Neuronal stem cell (in vitro differentiated cells): ENCODE measurements around the gene CCNT1.

Experiments used
- DNase-seq: peaks from one replicate; pipeline ENCODE4 v3.0.0-alpha.2; 2013; ENCODE audit warnings: low spot score
- H2AFZ ChIP-seq: one replicate; pipeline ENCODE4 v1.6.1; 2013; ENCODE audit warnings: mild to moderate bottlenecking, low read length, inconsistent platforms
- H2AK5ac ChIP-seq: 2 replicates; pipeline ENCODE4 v1.6.1; 2013; ENCODE audit warnings: low read depth, mild to moderate bottlenecking, inconsistent platforms, low read length, moderate library complexity, mixed read lengths
- H2BK120ac ChIP-seq: 2 replicates; pipeline ENCODE4 v1.6.1; 2013; ENCODE audit warnings: low read depth, mild to moderate bottlenecking, inconsistent platforms, low read length, moderate library complexity, mixed read lengths
- H2BK12ac ChIP-seq: one replicate; pipeline ENCODE4 v1.6.1; 2013; ENCODE audit warnings: low read length, inconsistent platforms
- H2BK15ac ChIP-seq: 2 replicates; pipeline ENCODE4 v1.6.1; 2013; ENCODE audit warnings: mild to moderate bottlenecking, low read length, inconsistent platforms, mixed read lengths
- H2BK5ac ChIP-seq: one replicate; pipeline ENCODE4 v1.6.1; 2013; ENCODE audit warnings: inconsistent platforms, mild to moderate bottlenecking, low read length, moderate library complexity
- H3K14ac ChIP-seq: one replicate; pipeline ENCODE4 v1.6.1; 2013; ENCODE audit warnings: low read length, inconsistent platforms
- H3K18ac ChIP-seq: 2 replicates; pipeline ENCODE4 v1.6.1; 2013; ENCODE audit warnings: low read length, inconsistent platforms
- H3K23ac ChIP-seq: 2 replicates; pipeline ENCODE4 v1.6.1; 2013; ENCODE audit warnings: low read depth, mild to moderate bottlenecking, mixed read lengths, low read length, inconsistent platforms; ENCODE audit not compliant: poor library complexity
- H3K27ac ChIP-seq: replicated peaks from 3 replicates; pipeline ENCODE4 v1.5.1; 2013; ENCODE audit warnings: low read length, inconsistent platforms
- H3K27me3 ChIP-seq, 3 experiments: 2 replicates each; pipeline ENCODE4 v1.6.1; 2013; ENCODE audit warnings: low read length in 3 of 3, mild to moderate bottlenecking in 2 of 3, inconsistent platforms in 1 of 3, low read depth in 1 of 3, mixed read lengths in 1 of 3, moderate library complexity in 1 of 3; ENCODE audit not compliant: control insufficient read depth in 3 of 3, insufficient read depth in 3 of 3
- H3K36me3 ChIP-seq, 2 donors: replicated peaks in 1 of 2; 2 replicates each; pipeline ENCODE4 v1.6.1; 2013; ENCODE audit warnings: low read length in 2 of 2; ENCODE audit not compliant: control insufficient read depth in 2 of 2, insufficient read depth in 2 of 2
- H3K4ac ChIP-seq: 2 replicates; pipeline ENCODE4 v1.6.1; 2013; ENCODE audit warnings: inconsistent platforms, mild to moderate bottlenecking, low read length, moderate library complexity
- H3K4me1 ChIP-seq, 2 donors: 1 replicate in 1 of 2; 2 replicates in 1 of 2; pipeline ENCODE4 v1.6.1; 2013; ENCODE audit warnings: low read length in 2 of 2, low read depth in 1 of 2; ENCODE audit not compliant: control insufficient read depth in 2 of 2, insufficient read depth in 1 of 2
- H3K4me2 ChIP-seq: one replicate; pipeline ENCODE4 v1.6.1; 2013; ENCODE audit warnings: mild to moderate bottlenecking, low read length, inconsistent platforms; ENCODE audit not compliant: insufficient read depth, poor library complexity, severe bottlenecking
- H3K4me3 ChIP-seq, 2 donors: 2 replicates each; pipeline ENCODE4 v1.5.1; 2013; ENCODE audit warnings: low read length in 2 of 2, mild to moderate bottlenecking in 2 of 2, inconsistent platforms in 1 of 2, moderate library complexity in 1 of 2
- H3K79me1 ChIP-seq: one replicate; pipeline ENCODE4 v1.6.1; 2013; ENCODE audit warnings: low read depth, mild to moderate bottlenecking, inconsistent platforms, low read length, moderate library complexity
- H3K9ac ChIP-seq: one replicate; pipeline ENCODE4 v1.6.1; 2013; ENCODE audit warnings: mild to moderate bottlenecking, low read depth, low read length, inconsistent platforms; ENCODE audit not compliant: poor library complexity
- H3K9me3 ChIP-seq, 2 donors: replicated peaks in 1 of 2; 2 replicates each; pipeline versions ENCODE3 to v1.6.1; 2013; ENCODE audit warnings: low read length in 2 of 2, mild to moderate bottlenecking in 2 of 2, inconsistent platforms in 1 of 2, low read depth in 1 of 2, mixed read lengths in 1 of 2, moderate library complexity in 1 of 2; ENCODE audit not compliant: control insufficient read depth in 2 of 2, insufficient read depth in 1 of 2
- H4K8ac ChIP-seq: one replicate; pipeline ENCODE4 v1.6.1; 2013; ENCODE audit warnings: low read depth, mild to moderate bottlenecking, inconsistent platforms, low read length, moderate library complexity
- H4K91ac ChIP-seq: one replicate; pipeline ENCODE4 v1.6.1; 2013; ENCODE audit warnings: low read length, low read depth, mild to moderate bottlenecking, inconsistent platforms; ENCODE audit not compliant: poor library complexity
- WGBS, 2 donors: extraction: QIAGEN DNeasy Blood & Tissue Kit; methylation state at CpG; one replicate each; pipeline ENCODE4 v1.1.7; 2013; ENCODE audit warnings: missing lambda C conversion rate in 2 of 2, mixed read lengths in 1 of 2; ENCODE audit not compliant: insufficient read length in 2 of 2, insufficient replicate concordance in 1 of 2; ENCODE audit errors: extremely low coverage in 2 of 2; 5-methylcytosine and 5-hydroxymethylcytosine counted together

CCNT1 gene

GRCh38 chr12:48671231-48671856 is 45.2 kb downstream of the CCNT1 start:
- no peaks in the 10 kb centered on the region for H3K9me3 ChIP-seq
- H3K27me3 ChIP-seq, result no peaks in the 10 kb centered on the region
- H3K36me3 ChIP-seq, result peaks cover 38 to 98% of the 10 kb centered on the region in 2 donors
- H3K4me3 ChIP-seq, result no peak overlapping the region
- H2BK5ac ChIP-seq, result no peak overlapping the region
- H2BK12ac ChIP-seq, result no peak overlapping the region
- no peak overlapping the region for H3K14ac ChIP-seq
- H3K4ac ChIP-seq, result no peak overlapping the region
- H3K4me2 ChIP-seq, result no peak overlapping the region
- no peaks in the 10 kb centered on the region for H3K4me1 ChIP-seq
- no peak overlapping the region for H3K9ac ChIP-seq
- H3K27ac ChIP-seq, result no peak overlapping the region
- no CpG with 5 or more reads among the region's 8 CpGs for WGBS, 2 donors
- no peak overlapping the region for H3K23ac ChIP-seq
- H4K91ac ChIP-seq, result no peak overlapping the region
- H3K18ac ChIP-seq, result no peak overlapping the region
- no peak overlapping the region for H2BK120ac ChIP-seq
- no peak for DNase-seq
- H4K8ac ChIP-seq, result no peak overlapping the region
- no peaks in the 10 kb centered on the region for H3K79me1 ChIP-seq
- no peak overlapping the region for H2BK15ac ChIP-seq
- no peak overlapping the region for H2AK5ac ChIP-seq
- no peak overlapping the region for H2AFZ ChIP-seq

GRCh38 chr12:48668996-48669395 is 47.5 kb downstream of the CCNT1 start:
- H3K4me1 ChIP-seq, result no peaks in the 10 kb centered on the region
- H2AK5ac ChIP-seq, result no peak overlapping the region

GRCh38 chr12:48659863-48660262 is 56.6 kb downstream of the CCNT1 start:
- Histone ChIP-seq H3K36me3 (peaks cover 23 to 98% of the 10 kb centered on the region in 2 donors), H4K91ac (no peak overlapping the region), H3K4me2 (no peak overlapping the region), H4K8ac (no peak overlapping the region), H3K9ac (no peak overlapping the region), H3K23ac (no peak overlapping the region), H3K4me3 (no peak overlapping the region), H2AK5ac (no peak overlapping the region), H2BK12ac (no peak overlapping the region), H2BK15ac (no peak overlapping the region), H3K18ac (no peak overlapping the region), H2BK120ac (no peak overlapping the region), H2AFZ (no peak overlapping the region), H3K9me3 (no peaks in the 10 kb centered on the region), H3K14ac (no peak overlapping the region), H3K27ac (no peak overlapping the region), H3K4me1 (no peaks in the 10 kb centered on the region), H3K27me3 (no peaks in the 10 kb centered on the region), H3K4ac (no peak overlapping the region), H3K79me1 (no peaks in the 10 kb centered on the region), H2BK5ac (no peak overlapping the region)
- no CpG with 5 or more reads among the region's 4 CpGs for WGBS, 2 donors
- no peak for DNase-seq

More at GRCh38 chr12:48668996-48669395, 47.5 kb downstream of the CCNT1 start:
- Histone ChIP-seq H3K79me1 (no peaks in the 10 kb centered on the region), H2BK15ac (no peak overlapping the region), H4K8ac (no peak overlapping the region), H3K36me3 (peaks cover 37 to 97% of the 10 kb centered on the region in 2 donors), H3K23ac (no peak overlapping the region), H3K4me2 (no peak overlapping the region), H3K14ac (no peak overlapping the region), H3K27me3 (no peaks in the 10 kb centered on the region), H3K4me3 (no peak overlapping the region), H2BK120ac (no peak overlapping the region), H3K4ac (no peak overlapping the region), H4K91ac (no peak overlapping the region), H2BK5ac (no peak overlapping the region), H3K27ac (no peak overlapping the region), H3K18ac (no peak overlapping the region), H2AFZ (no peak overlapping the region), H3K9ac (no peak overlapping the region), H3K9me3 (no peaks in the 10 kb centered on the region), H2BK12ac (no peak overlapping the region)
- DNase-seq, result no peak
- WGBS, 2 donors, result no CpG with 5 or more reads among the region's 14 CpGs

GRCh38 chr12:48651681-48652080 is 64.8 kb downstream of the CCNT1 start:
- peaks cover 26 to 98% of the 10 kb centered on the region in 2 donors for H3K36me3 ChIP-seq

More at GRCh38 chr12:48651681-48652080, 64.8 kb downstream of the CCNT1 start:
- H3K23ac ChIP-seq, result no peak overlapping the region
- H4K91ac ChIP-seq, result no peak overlapping the region
- H3K18ac ChIP-seq, result no peak overlapping the region
- no peak overlapping the region for H3K4me2 ChIP-seq
- no peaks in the 10 kb centered on the region for H3K4me1 ChIP-seq
- H2BK5ac ChIP-seq, result no peak overlapping the region
- WGBS, 2 donors, result no CpG with 5 or more reads among the region's 4 CpGs
- no peak overlapping the region for H3K27ac ChIP-seq
- H2AFZ ChIP-seq, result no peak overlapping the region
- no peaks in the 10 kb centered on the region for H3K27me3 ChIP-seq
- H3K4ac ChIP-seq, result no peak overlapping the region
- no peak overlapping the region for H3K4me3 ChIP-seq
- H3K14ac ChIP-seq, result no peak overlapping the region
- H3K79me1 ChIP-seq, result no peaks in the 10 kb centered on the region
- no peak overlapping the region for H2AK5ac ChIP-seq
- no peak overlapping the region for H2BK120ac ChIP-seq
- H3K9ac ChIP-seq, result no peak overlapping the region
- no peak for DNase-seq
- no peak overlapping the region for H2BK15ac ChIP-seq
- H2BK12ac ChIP-seq, result no peak overlapping the region
- no peak overlapping the region for H4K8ac ChIP-seq
- no peaks in the 10 kb centered on the region for H3K9me3 ChIP-seq
